NCI-H187 (cell line): ENCODE results near the gene RNU1-3.
A peak's percentile ranks its signal among the peaks of the same experiment; 100 is the strongest.
"Not testable (repeated sequence)": the region's sequence is repeated elsewhere in the genome, so short reads cannot be mapped to it uniquely, and the experiment has no call there.

Source experiments
- DNase-seq, 2 experiments: peaks; one replicate each; lab custom pipeline; 2025; lab: John Stamatoyannopoulos, UW

The RNU1-3 gene

DNA sequence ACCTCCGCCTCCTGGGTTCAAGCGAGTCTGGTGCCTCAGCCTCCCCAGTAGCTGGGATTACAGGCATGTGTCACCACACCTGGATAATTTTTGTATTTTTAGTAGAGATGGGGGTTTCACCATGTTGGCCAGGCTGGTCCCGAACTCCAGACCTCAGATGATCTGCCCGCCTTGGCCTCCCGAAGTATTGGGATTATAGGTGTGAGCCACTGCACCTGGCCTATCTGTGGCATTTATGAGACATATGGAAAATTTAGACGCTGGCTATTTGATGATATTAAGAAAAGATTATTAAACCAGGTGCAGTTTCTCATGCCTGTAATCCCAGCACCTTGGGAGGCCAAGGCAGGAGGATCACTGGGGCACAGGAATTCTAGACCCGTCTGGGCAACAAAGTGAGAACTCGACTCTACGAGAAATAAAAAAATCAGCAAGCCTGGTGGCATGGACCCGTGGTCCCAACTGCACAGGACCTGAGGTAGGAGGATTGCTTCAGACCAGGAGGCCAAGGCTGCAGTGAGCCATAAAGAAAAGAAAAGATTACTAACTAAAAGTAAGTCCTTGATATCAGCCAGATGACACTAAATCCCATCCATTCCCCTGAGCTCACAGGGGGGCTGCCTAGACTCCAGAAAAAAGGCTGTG is 30.1 kb downstream of the RNU1-3 start:
- not testable (repeated sequence) for DNase-seq

GRCh38 chr1:16635959-16636358 is 30.8 kb downstream of the RNU1-3 start:
- DNase-seq, result not testable (repeated sequence)

GRCh38 chr1:16633540-16634282 is 33.0 kb downstream of the RNU1-3 start:
- not testable (repeated sequence) for DNase-seq

DNA sequence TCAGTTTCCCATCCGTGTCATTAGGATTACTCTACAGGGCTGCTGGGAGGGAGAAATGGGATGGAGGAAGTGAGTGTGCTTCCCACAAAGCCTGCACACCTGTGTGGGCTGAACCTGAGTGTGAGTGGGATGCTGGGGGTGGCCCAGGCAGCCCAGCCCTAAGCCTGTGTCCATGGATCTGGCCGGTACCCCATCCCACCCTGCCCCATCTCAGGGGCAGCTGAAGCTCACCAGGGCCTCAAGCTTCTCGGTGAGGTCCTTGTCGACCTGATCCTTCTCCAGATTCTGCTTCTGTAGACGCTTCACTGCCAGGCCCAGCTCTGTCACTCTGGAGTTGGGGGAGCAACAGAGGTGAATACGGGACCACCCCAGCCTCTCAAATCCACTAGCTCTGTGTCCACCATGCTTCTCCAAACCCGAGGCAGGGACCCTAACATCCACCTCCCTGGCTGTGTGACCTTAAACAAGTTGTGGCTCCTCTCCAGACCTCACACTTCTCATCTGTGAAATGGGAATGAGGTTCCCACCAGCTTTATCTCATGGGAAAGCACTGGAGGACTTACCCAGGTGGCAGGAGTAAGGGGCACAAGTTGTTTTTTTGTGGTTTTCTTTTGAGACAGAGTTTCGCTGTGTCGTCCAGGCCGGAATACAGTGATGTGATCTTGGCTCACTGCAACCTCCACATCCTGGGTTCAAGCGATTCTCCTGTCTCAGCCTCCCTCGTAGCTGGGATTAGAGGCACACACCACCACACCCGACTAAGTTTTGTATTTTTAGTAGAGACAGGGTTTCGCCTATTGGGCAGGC is 34.5 kb downstream of the RNU1-3 start:
- DNase-seq, result not testable (repeated sequence)

DNA sequence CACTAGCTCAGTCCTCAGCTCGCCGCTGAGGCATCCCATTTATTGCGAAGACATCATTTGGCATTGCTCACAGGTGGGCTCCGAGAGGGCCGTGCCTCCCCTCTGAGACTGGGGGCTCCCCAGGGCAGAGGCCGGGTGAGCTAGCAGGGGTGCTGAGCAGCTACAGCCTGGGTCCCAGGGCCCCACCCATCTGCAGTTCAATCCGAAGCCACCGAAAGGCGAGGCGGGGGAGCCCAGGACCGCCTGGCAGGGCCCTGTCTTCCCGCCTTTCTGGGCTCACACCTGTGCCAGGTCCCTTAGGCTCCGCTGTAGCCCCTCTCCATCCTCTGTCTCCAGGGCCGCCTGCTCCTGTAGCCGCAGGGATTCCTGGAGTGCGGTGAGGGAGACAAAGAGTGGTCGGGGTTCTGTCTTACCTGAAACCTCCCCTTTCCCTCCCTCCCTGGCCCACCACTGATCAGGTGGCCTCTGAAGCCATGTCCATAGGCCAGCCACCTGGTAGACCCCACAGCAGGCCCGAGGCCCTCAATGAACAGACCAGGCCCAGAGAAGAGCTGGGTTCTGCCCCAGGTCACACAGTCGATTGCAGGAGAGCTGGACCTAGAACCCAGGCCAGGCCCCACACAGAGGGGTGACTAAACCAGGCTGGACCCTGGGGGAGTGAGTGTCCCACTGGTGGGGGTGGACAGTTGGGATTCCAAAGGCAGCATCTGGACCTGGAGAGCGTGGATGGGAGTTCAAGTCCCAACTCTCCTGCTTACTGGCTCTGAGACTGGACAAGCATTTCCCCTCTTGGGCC is 35.3 kb downstream of the RNU1-3 start:
- DNase-seq, result no peak

DNA sequence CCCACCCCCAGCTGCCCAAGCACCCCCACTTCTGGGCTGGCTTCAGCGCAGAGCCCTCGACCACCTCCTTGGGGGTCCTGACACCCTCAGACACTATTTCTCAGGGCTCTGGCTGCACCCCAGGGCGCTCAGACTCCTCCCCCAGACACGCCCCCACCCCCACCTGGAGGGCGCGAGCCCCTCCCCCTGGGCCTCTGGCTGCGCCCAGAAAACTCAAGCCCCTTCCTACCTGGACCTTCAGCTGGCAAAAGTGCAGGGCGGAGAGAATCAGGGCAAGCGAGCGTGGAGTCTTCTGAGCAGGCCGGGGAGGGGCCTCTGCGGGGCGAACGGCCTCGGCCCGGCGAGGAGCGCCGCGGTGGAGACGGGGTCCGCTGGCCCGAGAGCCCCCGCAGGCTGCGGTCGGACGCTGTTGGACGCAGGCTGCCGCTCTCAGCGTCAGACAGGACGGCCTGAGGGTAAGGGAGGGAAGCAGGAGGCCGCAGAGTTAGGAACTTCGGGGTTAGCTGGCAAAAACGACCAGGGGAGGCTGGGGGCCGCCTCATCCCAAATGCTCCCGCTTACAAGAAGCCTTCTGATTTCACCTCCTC is 36.0 kb downstream of the RNU1-3 start:
- DNase-seq, result no peak

DNA sequence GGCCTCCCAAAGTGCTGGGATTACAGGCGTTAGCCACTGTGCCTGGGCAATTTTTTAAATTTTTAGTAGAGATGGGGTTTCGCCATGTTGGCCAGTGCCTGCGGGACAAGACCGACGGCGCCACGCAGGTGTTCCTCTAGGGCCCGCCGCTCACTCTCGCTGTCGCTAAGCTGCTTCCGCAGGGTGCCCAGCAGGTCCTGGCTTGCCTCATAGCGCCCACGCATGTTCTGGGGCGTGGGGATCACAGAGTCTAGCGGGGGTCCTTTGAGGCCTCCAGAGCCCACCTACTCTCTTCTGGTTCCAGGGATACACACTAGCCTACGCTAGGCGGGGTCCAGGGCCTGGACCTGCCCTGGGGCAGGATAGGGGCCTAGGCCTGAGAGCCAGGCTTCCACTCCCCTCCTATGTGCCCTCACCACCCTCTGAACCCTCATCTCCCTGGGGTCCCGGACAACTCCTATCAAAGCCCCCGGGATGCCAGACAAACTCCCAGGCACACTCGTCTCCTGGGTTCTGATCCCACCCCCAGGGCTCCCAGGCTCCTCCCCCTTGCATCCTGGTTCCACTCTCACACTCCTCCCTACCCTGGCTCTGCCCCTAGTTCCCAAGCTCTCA is 36.7 kb downstream of the RNU1-3 start:
- not testable (repeated sequence) for DNase-seq

DNA sequence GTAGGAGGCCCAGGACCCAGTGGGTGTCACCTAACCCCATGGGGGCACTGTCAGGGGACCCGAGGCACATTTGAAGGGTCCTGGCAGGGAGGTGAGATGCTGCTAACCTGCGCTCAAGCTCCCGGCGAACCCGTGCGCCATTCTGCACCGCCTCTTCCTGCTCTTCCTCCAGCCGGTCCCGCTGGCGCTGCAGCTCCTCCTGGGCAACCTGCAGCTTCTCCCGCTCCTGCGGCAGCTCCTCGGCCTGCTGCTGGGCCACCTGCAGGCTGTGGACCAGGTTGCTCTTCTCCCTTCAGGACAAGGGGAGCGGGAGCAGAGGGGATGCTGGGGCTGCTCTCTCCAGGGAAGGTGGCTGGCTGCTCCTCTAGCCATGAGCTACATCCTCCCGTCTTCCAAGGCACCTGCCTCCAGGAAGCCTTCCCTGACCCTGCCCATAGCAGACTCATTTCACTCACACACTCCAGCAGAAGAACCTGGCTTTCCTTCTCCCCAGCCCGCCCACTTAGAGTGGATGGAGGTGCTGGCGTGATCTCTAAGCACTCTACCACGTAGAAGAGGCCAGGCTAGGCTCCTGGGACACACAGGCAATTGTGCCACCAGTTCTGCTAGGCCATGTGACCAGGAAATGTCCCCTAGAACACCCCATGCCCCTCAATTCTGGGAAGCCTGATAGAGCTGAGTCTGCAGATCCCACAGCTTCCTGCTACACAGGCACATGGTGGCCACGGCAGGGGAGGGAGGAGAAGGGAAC is 38.2 kb downstream of the RNU1-3 start:
- DNase-seq, result no peak

DNA sequence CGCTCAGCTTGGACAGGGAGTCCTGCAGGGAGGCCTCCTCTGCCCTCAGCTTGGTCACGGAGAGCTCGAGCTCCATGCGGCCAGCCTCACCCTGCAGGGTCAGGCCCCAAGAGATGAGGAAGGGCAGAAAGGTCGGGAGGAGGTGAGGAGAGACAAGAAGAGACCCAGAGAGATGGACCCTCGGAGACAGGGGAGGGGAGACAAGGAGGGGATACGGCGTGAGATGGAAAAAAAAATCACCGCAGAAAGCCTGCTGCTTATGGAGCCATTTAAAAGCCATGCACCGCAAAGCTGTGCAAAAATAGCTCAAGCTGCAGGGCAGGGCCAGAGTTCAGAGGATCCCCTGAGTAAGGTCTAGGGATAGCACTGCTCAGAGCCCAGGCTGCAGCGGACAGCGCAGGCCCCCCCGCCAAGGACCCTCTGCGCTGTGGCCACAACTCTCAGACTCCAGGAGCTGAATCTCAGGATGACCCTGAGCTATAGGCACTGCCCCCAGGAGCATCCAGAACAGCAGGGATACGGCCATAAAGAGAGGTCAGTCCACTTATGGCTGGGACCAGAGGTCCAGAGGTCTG is 40.3 kb downstream of the RNU1-3 start:
- not testable (repeated sequence) for DNase-seq

DNA sequence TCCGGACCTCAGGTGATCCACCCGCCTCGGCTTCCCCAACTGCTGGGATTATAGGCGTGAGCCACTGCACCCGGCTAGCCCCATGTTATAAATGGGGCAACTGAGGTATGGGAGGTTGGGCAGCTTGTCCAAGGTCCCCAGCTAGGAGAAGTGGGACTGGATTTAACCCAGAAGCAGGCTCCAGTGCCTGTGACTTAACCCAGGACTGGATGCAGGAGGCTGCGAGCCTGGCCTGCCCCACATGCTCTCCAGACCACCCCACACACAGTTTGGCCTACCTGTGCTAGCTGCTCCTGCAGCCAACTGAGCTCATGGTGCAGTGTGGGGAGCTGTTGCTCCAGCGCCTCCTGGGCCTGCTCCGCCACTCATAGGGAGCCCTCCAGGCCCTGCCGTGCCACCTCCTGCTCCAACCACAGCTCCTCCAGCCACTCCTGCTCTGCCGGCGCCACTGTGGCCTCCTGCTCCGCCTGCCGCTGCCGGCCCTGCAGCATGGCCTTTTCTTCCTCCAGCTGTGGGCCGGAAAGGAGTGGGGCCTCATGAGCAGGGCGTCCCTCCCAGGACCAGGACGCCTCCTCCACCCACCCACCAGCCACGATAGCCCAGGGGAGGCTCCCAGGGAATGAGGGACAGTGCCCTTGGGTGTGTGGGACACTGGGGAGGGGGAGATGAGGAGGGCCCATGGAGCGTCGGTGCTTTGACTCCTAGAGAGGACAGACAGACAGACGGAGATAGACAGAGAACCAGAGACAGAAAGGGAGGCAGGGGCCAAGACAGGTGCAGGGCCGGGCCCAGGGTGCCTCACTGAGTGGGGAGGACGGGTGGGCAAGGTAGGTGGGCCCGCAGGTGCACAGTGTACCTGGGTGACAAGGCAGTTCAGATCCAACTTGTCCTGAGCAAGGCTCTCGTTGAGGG is 41.0 kb downstream of the RNU1-3 start:
- no peak for DNase-seq

- peak; percentile 95 to 96 for DNase-seq
These were observed 42.7 kb downstream of the RNU1-3 start for GRCh38 chr1:16623812-16624719.

DNA sequence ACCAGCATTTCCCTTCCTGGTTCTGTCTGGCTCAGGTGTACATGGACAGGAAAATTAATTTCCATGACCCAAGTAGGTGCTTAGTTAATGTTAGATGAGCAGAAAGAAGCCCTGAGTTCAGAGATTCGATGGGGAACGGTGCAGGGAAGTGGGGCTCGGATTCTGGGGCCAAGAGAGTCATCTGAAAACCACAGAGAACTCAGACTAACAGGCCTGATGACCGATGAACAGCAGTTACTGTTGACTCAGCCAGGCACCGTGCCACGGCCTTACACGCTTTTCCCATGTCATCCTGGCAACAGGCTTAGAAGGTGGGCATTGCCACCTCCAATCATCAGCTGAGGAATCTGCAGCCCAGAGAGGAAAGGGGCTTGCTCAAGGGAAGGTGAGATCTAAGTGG is 43.4 kb downstream of the RNU1-3 start:
- DNase-seq, result not testable (repeated sequence)

- not testable (repeated sequence) for DNase-seq
These were observed 45.0 kb downstream of the RNU1-3 start for GRCh38 chr1:16621681-16622315.

GRCh38 chr1:16621300-16621658 is 45.5 kb downstream of the RNU1-3 start:
- DNase-seq, result no peak

DNA sequence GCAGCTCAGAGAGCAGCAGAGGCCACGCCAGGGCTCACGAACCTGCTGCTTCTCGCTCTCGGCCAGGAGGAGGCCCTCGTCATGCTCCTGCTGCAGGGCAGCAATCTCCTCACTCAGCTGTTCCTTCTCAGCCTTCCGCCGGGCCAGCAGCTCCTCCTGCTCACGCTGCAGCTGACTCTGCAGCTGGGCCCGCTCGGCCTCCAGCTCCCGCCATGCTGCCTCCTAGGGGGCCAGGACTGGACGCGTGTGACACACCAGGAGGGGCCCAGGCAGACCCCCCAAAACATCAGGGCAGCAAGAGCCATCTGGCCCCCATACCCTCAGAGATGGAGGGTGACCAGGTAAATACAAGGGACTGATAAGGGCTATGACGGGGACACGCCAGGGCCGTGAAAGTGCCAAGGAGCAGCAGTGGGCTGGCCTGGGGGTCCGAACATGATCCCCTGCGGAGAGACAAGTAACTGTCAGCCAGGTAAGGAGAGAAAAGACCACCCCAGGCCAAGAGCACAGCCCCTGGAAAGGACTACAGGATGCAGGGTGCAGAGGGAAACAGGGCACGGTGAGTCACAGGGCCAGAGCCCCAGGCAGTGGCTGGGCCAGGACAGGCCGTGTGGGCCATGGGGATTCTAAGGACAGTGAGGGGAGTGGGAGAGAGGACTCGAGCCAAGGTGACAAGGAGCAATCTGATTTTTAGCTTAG is 46.8 kb downstream of the RNU1-3 start:
- not testable (repeated sequence) for DNase-seq

GRCh38 chr1:16618719-16619118 is 48.0 kb downstream of the RNU1-3 start:
- DNase-seq, result no peak
